ENCODE data around the gene TEAD1.

The TEAD1 gene

DNA sequence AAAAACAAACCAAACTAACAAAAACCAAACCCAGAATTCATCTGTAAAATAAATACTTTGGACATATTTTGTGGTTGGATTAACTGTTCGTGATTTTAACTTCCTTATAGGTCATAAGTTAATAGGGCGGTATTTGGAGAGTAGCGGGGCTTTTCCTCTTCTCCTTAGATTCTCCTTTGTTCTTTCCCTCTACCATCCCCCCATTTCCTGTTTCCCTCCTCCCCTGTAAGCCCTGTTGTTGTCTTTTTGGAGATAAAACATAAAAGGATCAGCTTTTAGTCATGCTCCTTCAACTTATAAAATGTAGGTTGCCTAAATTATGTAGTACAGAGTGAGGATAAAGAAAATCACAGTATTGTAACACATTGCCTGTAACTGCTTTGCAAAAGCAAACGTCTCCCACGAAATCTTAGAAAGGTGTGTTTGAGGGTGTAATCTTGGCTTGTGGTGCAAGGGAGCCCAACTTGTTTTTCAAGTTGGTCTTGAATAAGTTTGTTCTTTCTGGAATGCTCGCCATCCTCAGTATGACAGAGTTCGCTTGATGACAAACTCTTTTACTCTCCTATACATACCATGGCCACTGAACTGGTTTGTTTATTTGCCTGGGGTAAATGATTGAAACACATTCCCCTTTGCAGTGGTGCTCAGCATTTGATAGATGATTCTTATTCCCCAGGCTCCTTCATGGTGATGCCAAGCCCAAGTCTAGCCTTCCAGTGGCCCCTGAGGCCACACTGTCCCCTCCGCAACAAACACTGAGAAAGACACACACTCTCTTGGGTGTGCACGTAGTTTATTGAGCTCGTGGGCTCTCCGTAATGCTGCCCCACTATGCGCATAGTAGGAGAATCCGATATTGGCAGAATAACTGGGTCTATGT, 49.4 kb downstream of the TEAD1 start:
- H3F3A ChIP-seq (ENCODE audit: control insufficient read depth, insufficient read depth) = no peaks in the 10 kb centered on the region
- H3K4me2 ChIP-seq (ENCODE audit: low read length) = no peak overlapping the region
- H3K9me3 ChIP-seq (ENCODE audit: control insufficient read depth, insufficient read depth, low read length) = no peaks in the 10 kb centered on the region
- no peaks in the 10 kb centered on the region for H4K20me1 ChIP-seq (ENCODE audit: control insufficient read depth, insufficient read depth, low read depth, low read length)
- H3K4me3 ChIP-seq (ENCODE audit: low read length) = no peak overlapping the region
- H3K79me2 ChIP-seq (ENCODE audit: control insufficient read depth, low read length) = no peaks in the 10 kb centered on the region
- no peak for TF ChIP-seq EZH2phosphoT487 (IDR thresholded peaks at IDR 0.05; ENCODE audit: borderline replicate concordance, low read length)
- TF ChIP-seq, protein P1, sequence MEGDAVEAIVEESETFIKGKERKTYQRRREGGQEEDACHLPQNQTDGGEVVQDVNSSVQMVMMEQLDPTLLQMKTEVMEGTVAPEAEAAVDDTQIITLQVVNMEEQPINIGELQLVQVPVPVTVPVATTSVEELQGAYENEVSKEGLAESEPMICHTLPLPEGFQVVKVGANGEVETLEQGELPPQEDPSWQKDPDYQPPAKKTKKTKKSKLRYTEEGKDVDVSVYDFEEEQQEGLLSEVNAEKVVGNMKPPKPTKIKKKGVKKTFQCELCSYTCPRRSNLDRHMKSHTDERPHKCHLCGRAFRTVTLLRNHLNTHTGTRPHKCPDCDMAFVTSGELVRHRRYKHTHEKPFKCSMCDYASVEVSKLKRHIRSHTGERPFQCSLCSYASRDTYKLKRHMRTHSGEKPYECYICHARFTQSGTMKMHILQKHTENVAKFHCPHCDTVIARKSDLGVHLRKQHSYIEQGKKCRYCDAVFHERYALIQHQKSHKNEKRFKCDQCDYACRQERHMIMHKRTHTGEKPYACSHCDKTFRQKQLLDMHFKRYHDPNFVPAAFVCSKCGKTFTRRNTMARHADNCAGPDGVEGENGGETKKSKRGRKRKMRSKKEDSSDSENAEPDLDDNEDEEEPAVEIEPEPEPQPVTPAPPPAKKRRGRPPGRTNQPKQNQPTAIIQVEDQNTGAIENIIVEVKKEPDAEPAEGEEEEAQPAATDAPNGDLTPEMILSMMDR (IDR thresholded peaks at IDR 0.05; ENCODE audit: low read depth, low read length, poor library complexity, severe bottlenecking) = no peak
- H3K36me3 ChIP-seq (ENCODE audit: control insufficient read depth, low read length) = no peaks in the 10 kb centered on the region
- no peaks in the 10 kb centered on the region for H3K4me1 ChIP-seq (ENCODE audit: control insufficient read depth, low read length)
- no peak overlapping the region for H3K27ac ChIP-seq (ENCODE audit: low read depth, low read length)
- H3K27me3 ChIP-seq (ENCODE audit: control insufficient read depth, low read length) = no peaks in the 10 kb centered on the region
- no peaks in the 10 kb centered on the region for H3K9me2 ChIP-seq (replicated peaks; ENCODE audit: control insufficient read depth, low read length)

DNA sequence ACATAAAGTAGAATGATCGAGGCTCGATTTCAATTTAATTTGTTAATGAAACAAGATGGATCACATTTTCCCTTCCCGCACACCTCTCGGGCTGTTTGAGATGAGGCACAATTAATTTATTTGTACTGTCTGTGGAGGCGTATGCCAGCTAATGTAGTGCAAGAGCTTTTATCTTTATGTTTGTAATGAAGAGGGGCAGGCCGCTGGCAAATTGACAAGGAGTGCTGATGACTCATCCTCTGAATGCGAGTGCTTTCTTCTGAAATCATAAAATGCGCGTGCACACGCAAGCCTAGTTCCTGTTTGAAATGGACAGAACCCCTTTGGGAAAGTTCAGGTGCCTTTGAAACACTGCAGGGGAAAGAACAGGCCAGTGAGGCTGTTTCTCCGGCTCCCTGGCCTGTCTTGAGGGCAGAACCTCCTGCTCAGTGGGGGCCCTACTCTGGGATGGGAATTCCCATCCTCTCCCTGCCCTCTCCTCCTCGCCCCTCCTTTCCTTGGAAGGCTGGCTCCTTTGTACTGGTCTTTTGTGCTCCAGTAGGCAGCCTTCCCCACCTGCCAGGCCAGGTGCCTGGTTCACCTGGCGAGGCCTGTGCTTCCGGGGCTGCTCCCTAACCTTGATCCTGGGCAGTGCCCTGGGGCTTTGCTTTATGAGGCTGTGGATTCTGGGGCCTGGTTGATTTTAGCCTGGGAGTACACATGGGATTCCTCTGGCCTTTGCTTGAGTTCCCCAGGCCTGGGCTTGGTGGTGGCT, 50.3 kb downstream of the TEAD1 start:
- no peak for TF ChIP-seq EZH2phosphoT487 (IDR thresholded peaks at IDR 0.05; ENCODE audit: borderline replicate concordance, low read length)
- TF ChIP-seq, protein P1 (IDR thresholded peaks at IDR 0.05; ENCODE audit: low read depth, low read length, poor library complexity, severe bottlenecking) = no peak
- no peaks in the 10 kb centered on the region for H3K27me3 ChIP-seq (ENCODE audit: control insufficient read depth, low read length)
- H3K27ac ChIP-seq (ENCODE audit: low read depth, low read length) = no peak overlapping the region
- no peaks in the 10 kb centered on the region for H4K20me1 ChIP-seq (ENCODE audit: control insufficient read depth, insufficient read depth, low read depth, low read length)
- no peaks in the 10 kb centered on the region for H3F3A ChIP-seq (ENCODE audit: control insufficient read depth, insufficient read depth)
- H3K9me2 ChIP-seq (replicated peaks; ENCODE audit: control insufficient read depth, low read length) = no peaks in the 10 kb centered on the region
- no peak overlapping the region for H3K4me2 ChIP-seq (ENCODE audit: low read length)
- H3K4me3 ChIP-seq (ENCODE audit: low read length) = no peak overlapping the region
- H3K79me2 ChIP-seq (ENCODE audit: control insufficient read depth, low read length) = no peaks in the 10 kb centered on the region
- no peaks in the 10 kb centered on the region for H3K4me1 ChIP-seq (ENCODE audit: control insufficient read depth, low read length)
- H3K36me3 ChIP-seq (ENCODE audit: control insufficient read depth, low read length) = no peaks in the 10 kb centered on the region
- no peaks in the 10 kb centered on the region for H3K9me3 ChIP-seq (ENCODE audit: control insufficient read depth, insufficient read depth, low read length)

DNA sequence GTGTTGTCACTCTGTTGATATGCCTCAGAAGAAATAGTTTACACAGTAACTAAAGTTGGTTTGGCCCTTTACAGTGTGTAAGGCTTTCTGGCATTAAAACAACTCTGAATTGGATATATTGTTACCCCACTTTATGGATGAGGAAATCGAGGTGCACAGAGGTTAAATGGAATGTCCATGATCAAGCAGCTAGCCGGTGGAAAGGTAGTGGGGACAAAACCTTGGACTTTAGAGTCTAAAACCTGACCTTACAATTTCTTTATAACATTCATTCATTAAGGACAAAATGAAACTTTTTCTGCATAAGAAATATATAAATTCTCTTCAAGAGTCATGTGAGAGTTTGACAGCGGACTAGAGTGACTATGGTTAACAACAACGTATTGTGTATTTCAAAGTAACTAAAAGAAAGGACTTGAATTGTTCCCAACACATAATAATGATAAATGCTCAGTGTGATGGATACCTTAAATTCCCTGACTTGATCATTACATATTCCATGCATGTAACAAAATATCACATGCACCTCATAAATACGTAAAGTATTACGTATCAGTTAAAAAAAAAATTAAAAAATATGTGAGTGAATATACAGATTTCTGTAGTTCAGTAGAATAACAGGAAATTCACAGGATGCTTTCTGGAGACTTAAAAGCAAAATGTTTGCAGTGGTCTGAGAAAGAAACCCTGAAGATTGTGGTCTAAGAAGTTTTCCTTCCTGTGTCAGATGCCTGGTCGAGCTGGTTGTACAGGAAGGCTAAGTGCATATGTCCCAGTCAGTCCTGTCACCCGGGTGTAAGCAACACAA, 51.0 kb downstream of the TEAD1 start:
- Histone ChIP-seq H4K20me1 (ENCODE audit: control insufficient read depth, insufficient read depth, low read depth, low read length) (no peaks in the 10 kb centered on the region), H3F3A (ENCODE audit: control insufficient read depth, insufficient read depth) (no peaks in the 10 kb centered on the region), H3K79me2 (ENCODE audit: control insufficient read depth, low read length) (no peaks in the 10 kb centered on the region), H3K27me3 (ENCODE audit: control insufficient read depth, low read length) (no peaks in the 10 kb centered on the region), H3K4me2 (ENCODE audit: low read length) (no peak overlapping the region), H3K9me2 (replicated peaks; ENCODE audit: control insufficient read depth, low read length) (no peaks in the 10 kb centered on the region), H3K9me3 (ENCODE audit: control insufficient read depth, insufficient read depth, low read length) (no peaks in the 10 kb centered on the region), H3K36me3 (ENCODE audit: control insufficient read depth, low read length) (no peaks in the 10 kb centered on the region), H3K4me1 (ENCODE audit: control insufficient read depth, low read length) (no peaks in the 10 kb centered on the region), H3K4me3 (ENCODE audit: low read length) (no peak overlapping the region), H3K27ac (ENCODE audit: low read depth, low read length) (no peak overlapping the region)
- no peak for TF ChIP-seq EZH2phosphoT487 (IDR thresholded peaks at IDR 0.05; ENCODE audit: borderline replicate concordance, low read length)
- TF ChIP-seq, protein P1 (IDR thresholded peaks at IDR 0.05; ENCODE audit: low read depth, low read length, poor library complexity, severe bottlenecking) = no peak
